ENCODE results near the gene KCNK17. TPM values are rescaled to one million over a fixed set of nuclear protein-coding genes. Genes with fewer than 3 reads are reported as not detected.

The KCNK17 gene
- total RNA-seq, 8 experiments from 2014 or later: 0.27 to 2.7 (median 0.94) TPM; not detected in 3

DNA sequence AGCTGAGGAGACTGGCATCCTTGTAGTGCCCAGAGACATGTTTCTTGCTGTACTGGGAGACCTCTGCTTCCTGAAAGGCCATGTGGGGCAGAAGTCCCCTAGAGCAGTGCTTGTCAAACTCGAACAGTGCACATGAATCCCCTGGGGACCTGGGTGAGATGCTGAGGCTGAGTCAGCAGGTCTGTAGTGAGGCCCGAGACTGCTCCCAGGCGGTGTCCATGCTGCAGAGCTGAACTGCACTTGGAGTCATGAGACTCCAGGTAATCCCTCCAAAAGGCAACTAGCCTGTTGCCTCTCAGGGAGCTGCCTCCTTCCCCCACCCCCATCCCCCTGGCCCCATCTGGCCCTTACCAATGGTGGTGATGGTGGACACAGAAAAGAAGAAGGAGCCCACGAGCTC, 3.7 kb downstream of the KCNK17 start:
- in situ Hi-C loops (cut with MboI; ENCODE audit: low pct_unique_long_range_greater_than_20kb in 2 of 9, low sequenced_read_pairs in 9 of 9, unreplicated experiment in 9 of 9): loop anchor here in 8 of 9 experiments (25.0 kb wide), 5 partner anchors 148 to 448 kb away; no protein-coding TSS in a partner anchor
- peak in 5 of 8 experiments; percentile 66 to 77 (median 69) for ATAC-seq (replicated peaks in 6 of 8)
- 0 to 17% methylated on average over 1 of the region's 4 CpGs; no CpG with 5 or more reads in 8 of the 10 experiments for WGBS, 10 experiments

DNA sequence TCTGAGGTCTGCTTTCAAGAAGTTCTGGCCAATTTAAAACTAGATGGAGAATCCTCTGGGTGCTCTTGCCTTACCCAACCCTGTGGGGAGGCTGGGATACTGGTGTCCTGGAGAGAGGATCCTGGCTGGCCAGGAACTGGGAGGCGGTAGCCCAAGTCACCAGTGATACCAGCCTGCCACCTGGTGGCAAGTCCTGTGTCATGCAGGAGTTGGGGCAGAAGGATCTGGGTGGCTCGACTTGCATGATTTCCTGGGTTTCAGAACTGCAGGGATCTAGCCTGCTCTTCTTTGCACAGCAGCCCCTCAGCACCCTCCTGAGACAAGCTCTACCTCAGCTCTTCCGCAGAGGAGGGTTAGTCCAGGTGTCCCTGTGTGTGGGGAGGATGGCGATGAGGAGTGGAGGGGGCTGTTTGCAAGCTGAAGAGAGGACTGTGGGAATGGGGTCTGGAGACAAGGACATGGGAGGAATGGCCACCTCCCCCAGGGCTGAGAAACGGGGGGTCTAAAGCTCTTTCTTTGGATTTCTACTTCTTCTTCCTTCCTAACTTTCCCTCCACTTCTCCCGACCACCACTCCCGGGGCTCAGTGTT, 4.2 kb downstream of the KCNK17 start:
- WGBS, 10 experiments: 0 to 44% (median 33%) methylated on average over 1 to 5 of the region's 7 CpGs; no CpG with 5 or more reads in 7 of the 10 experiments
- no peak overlapping the region for H3K27ac ChIP-seq
- in situ Hi-C loops (cut with MboI; ENCODE audit: low pct_unique_long_range_greater_than_20kb in 2 of 9, low sequenced_read_pairs in 9 of 9, unreplicated experiment in 9 of 9): loop anchor here (5.0 to 25.0 kb wide), 9 partner anchors 143 to 448 kb away; no protein-coding TSS in a partner anchor
- peaks cover 7 to 8% of the 10 kb centered on the region in 2 donors for H3K4me1 ChIP-seq (replicated peaks in 1 of 2)
- ATAC-seq (replicated peaks in 6 of 8): peak; percentile 67 to 94 (median 82)
- no peak overlapping the region for H3K4me3 ChIP-seq

More for the DNA sequence above, 3.7 kb downstream of the KCNK17 start:
- Histone ChIP-seq H3K27ac (no peak overlapping the region), H3K4me3 (no peak overlapping the region), H3K4me1 (replicated peaks in 1 of 2) (peaks cover 7 to 8% of the 10 kb centered on the region in 2 donors)

GRCh38 chr6:39307462-39307861, 6.8 kb downstream of the KCNK17 start:
- WGBS, 10 experiments: 0 to 94% (median 73%) methylated on average over 1 to 3 of the region's 3 CpGs; no CpG with 5 or more reads in 3 of the 10 experiments
- Histone ChIP-seq H3K4me1 (replicated peaks in 1 of 2) (peaks cover 3 to 10% of the 10 kb centered on the region in 2 donors), H3K27ac (no peak overlapping the region), H3K4me3 (no peak overlapping the region)
- in situ Hi-C loops (cut with MboI; ENCODE audit: low pct_unique_long_range_greater_than_20kb in 2 of 9, low sequenced_read_pairs in 9 of 9, unreplicated experiment in 9 of 9): loop anchor here (5.0 to 25.0 kb wide), 9 partner anchors 140 to 445 kb away; no protein-coding TSS in a partner anchor
- ATAC-seq (replicated peaks in 6 of 8): no peak

- H3K27ac ChIP-seq: no peak overlapping the region
- no peak overlapping the region for H3K4me3 ChIP-seq
- H3K4me1 ChIP-seq (replicated peaks in 1 of 2): peaks cover 0 to 2% of the 10 kb centered on the region in 2 donors
- in situ Hi-C loops (cut with MboI; ENCODE audit: low pct_unique_long_range_greater_than_20kb in 2 of 9, low sequenced_read_pairs in 9 of 9, unreplicated experiment in 9 of 9): loop anchor here (5.0 to 25.0 kb wide), 9 partner anchors 138 to 443 kb away; no protein-coding TSS in a partner anchor
- ATAC-seq (replicated peaks in 6 of 8): no peak
Observed at GRCh38 chr6:39304951-39305350, 9.3 kb downstream of the KCNK17 start.

DNA sequence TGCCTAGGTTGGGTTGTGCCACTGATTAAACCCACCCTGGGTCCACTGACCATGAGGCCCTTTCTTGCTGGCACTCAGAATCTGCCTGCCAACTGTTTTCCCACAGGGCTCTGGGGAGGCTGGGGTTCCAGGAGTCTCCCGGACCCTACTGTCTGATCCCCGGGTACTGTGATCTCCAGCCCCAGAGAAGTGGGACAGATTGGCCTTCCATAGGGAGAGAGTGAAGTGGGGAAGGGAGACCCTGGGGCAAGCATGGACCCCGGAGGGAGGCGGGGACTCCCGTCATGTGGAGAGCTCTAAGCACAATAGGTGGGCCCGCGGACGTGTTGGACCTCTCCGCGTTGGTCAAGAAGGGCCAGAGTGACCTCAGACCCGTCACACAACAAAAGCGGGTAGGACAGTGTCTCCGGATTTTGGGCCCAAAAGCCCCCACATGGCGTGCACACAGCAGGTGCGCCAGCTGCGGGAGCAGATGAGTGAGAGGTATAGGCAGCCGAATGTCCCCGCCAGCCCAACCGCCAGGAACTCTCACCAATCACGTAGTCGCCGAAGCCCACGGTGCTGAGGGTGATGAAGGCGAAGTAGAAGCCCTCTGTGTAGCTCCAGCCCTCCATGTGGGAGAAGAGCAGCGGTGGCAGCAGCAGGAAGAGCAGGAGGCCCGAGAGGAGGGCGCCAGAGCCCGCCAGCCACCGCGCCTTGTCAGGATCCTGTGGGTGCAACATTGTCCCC, 10.6 kb downstream of the KCNK17 start:
- peaks cover 0 to 2% of the 10 kb centered on the region in 2 donors for H3K4me1 ChIP-seq (replicated peaks in 1 of 2)
- in situ Hi-C loops (cut with MboI; ENCODE audit: low pct_unique_long_range_greater_than_20kb in 2 of 9, low sequenced_read_pairs in 9 of 9, unreplicated experiment in 9 of 9): loop anchor here (10.0 to 25.0 kb wide), 7 partner anchors 139 to 441 kb away; no protein-coding TSS in a partner anchor
- H3K27ac ChIP-seq: no peak overlapping the region
- 41 to 85% (median 79%) methylated on average over 1 to 10 of the region's 30 CpGs; no CpG with 5 or more reads in 6 of the 10 experiments for WGBS, 10 experiments
- no peak overlapping the region for H3K4me3 ChIP-seq
- ATAC-seq (replicated peaks in 6 of 8): peak in 4 of 8 experiments; percentile 7 to 39 (median 14)

- WGBS, 10 experiments: 0 to 60% (median 0%) methylated on average over 1 to 4 of the region's 11 CpGs; no CpG with 5 or more reads in 5 of the 10 experiments
- Histone ChIP-seq H3K27ac (no peak overlapping the region), H3K4me3 (no peak overlapping the region), H3K4me1 (replicated peaks in 1 of 2) (peaks cover 0 to 2% of the 10 kb centered on the region in 2 donors)
- in situ Hi-C loops (cut with MboI; ENCODE audit: low pct_unique_long_range_greater_than_20kb in 2 of 9, low sequenced_read_pairs in 9 of 9, unreplicated experiment in 9 of 9): loop anchor here (10.0 to 25.0 kb wide), 7 partner anchors 138 to 441 kb away; no protein-coding TSS in a partner anchor
- peak; percentile 91 to 99 (median 94) for ATAC-seq (replicated peaks in 6 of 8)
Observed at GRCh38 chr6:39302669-39303424, 11.4 kb downstream of the KCNK17 start.

GRCh38 chr6:39302011-39302410, 12.2 kb downstream of the KCNK17 start:
- Histone ChIP-seq H3K27ac (no peak overlapping the region), H3K4me3 (no peak overlapping the region), H3K4me1 (replicated peaks in 1 of 2) (peaks cover 3 to 8% of the 10 kb centered on the region in 2 donors)
- no peak for ATAC-seq (replicated peaks in 6 of 8)
- 40 to 100% (median 100%) methylated on average over 1 to 2 of the region's 2 CpGs; no CpG with 5 or more reads in 4 of the 10 experiments for WGBS, 10 experiments
- in situ Hi-C loops (cut with MboI; ENCODE audit: low pct_unique_long_range_greater_than_20kb in 2 of 9, low sequenced_read_pairs in 9 of 9, unreplicated experiment in 9 of 9): loop anchor here (10.0 to 25.0 kb wide), 7 partner anchors 137 to 440 kb away; no protein-coding TSS in a partner anchor

DNA sequence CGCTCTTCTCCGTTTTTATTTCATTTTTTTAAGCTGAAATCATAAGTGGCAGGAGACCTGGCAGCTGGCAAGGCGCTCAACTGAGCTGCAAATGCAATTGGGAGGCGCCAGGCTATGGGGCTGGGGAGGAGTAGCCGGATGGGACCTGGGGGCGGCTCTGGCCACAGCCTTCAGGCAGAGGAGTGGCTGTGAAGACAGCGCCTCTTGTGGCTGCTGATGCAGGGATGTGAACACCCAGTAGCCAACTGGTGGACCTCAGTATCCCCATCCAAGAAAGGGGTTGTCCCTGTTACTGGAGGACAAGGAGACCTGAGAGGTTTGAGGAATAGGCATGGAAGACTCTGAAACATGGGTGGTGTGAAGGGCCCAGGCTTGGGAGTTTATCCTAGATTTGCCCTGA, 12.6 kb downstream of the KCNK17 start:
- peak in 3 of 8 experiments; percentile 56 to 62 (median 57) for ATAC-seq (replicated peaks in 6 of 8)
- in situ Hi-C loops (cut with MboI; ENCODE audit: low pct_unique_long_range_greater_than_20kb in 2 of 9, low sequenced_read_pairs in 9 of 9, unreplicated experiment in 9 of 9): loop anchor here (10.0 to 25.0 kb wide), 7 partner anchors 137 to 439 kb away; no protein-coding TSS in a partner anchor
- Histone ChIP-seq H3K4me1 (replicated peaks in 1 of 2) (peaks cover 7 to 12% of the 10 kb centered on the region in 2 donors), H3K4me3 (no peak overlapping the region), H3K27ac (no peak overlapping the region)
- 0 to 100% (median 54%) methylated on average over 1 to 4 of the region's 7 CpGs; no CpG with 5 or more reads in 6 of the 10 experiments for WGBS, 10 experiments

DNA sequence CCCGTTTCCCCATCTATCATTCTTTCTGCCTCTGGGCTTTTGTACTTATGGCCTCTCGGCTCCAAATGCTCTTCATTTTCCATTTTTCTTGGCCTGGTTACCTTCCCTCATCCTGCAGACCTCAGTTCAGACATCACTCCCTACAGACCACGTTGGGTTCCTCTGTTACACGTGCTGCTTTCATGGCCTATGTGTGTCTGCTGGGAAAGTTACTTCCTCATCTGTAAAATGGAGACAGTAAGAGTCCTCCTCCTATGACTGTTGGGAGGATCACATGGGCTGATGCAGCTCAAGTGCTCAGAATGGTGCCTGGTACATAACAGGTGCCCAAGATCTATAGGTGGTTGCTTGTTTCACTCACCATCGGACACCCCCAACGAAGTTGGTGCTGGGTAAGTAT, 13.5 kb downstream of the KCNK17 start:
- no peak for ATAC-seq (replicated peaks in 6 of 8)
- Histone ChIP-seq H3K27ac (no peak overlapping the region), H3K4me3 (no peak overlapping the region), H3K4me1 (replicated peaks in 1 of 2) (peaks cover 8 to 18% of the 10 kb centered on the region in 2 donors)
- WGBS, 10 experiments: 7 to 100% (median 66%) methylated on average over 1 to 5 of the region's 6 CpGs; no CpG with 5 or more reads in 3 of the 10 experiments
- in situ Hi-C loops (cut with MboI; ENCODE audit: low pct_unique_long_range_greater_than_20kb in 2 of 9, low sequenced_read_pairs in 9 of 9, unreplicated experiment in 9 of 9): loop anchor here (10.0 to 25.0 kb wide), 7 partner anchors 136 to 438 kb away; no protein-coding TSS in a partner anchor

DNA sequence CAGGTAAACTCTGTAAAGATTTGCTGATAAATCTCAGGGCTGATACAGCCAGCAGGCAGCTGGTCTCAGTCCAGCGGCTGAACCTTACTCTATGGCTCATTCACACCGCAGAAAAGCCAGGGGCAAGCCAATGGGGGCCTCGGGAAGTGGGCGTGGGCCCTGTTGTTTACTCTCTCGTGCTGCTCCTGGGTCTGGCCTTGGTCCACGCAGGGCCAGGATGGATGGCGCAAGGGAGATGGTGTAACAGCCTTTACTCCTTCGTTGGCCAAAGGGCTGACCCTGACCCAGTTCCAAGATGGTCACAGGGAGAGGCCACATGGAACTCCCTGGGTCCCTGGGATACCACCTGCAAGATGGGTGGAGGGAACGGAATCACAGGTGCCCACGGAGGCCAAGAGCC, 16.2 kb downstream of the KCNK17 start:
- Histone ChIP-seq H3K27ac (no peak overlapping the region), H3K4me3 (no peak overlapping the region), H3K4me1 (replicated peaks in 1 of 2) (peaks cover 8 to 25% of the 10 kb centered on the region in 2 donors)
- ATAC-seq (replicated peaks in 6 of 8): no peak
- 40 to 100% (median 82%) methylated on average over 1 to 7 of the region's 10 CpGs; no CpG with 5 or more reads in 3 of the 10 experiments for WGBS, 10 experiments
- in situ Hi-C loops (cut with MboI; ENCODE audit: low pct_unique_long_range_greater_than_20kb in 2 of 9, low sequenced_read_pairs in 9 of 9, unreplicated experiment in 9 of 9): loop anchor here in 1 of 9 experiments (25.0 kb wide), 1 partner anchor 436 kb away; no protein-coding TSS in a partner anchor

DNA sequence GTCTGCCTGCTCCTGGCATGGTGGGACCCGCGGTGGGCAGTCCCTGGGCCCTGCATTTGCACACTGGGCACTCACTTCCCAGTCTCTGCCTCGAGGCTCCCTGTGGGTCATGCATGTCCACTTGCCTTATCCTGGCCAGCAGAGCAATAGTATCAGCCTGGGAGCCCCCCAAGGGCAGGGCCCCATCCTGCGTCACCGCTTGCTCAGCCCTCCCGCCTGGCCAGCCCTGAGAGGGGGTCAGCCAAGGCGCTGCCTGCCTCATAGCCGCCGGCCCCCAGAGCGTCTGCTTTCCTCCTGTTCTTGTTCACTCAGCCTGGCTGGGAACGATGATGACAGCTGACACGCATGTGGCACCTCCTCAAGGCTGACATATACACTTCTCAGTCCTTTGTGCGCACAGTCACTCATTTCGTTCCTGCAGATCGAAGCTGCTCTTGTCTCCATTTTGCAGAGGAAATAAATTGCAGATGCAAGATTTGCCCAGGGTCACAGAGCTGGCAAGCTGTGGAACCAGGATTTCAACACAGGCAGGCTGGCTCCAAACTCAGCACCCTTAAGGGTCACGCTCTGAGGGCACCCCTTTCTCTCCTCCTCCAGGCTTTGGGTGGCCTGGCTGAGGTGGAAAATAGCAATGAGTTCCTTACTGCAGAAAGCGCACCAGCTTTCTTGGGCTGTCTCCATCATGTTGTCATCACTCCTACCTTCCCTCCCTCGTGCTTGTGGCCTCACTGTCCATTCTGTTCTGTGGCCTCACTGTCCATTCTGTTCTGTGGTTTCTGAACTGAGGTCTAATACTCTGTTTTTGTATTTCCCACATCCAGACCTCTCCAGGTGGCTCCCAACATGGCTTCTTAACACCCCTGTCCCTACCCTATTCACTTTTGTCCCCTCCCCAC, 17.2 kb downstream of the KCNK17 start:
- Histone ChIP-seq H3K4me1 (replicated peaks in 1 of 2) (peaks cover 8 to 23% of the 10 kb centered on the region in 2 donors), H3K4me3 (no peak overlapping the region), H3K27ac (peak overlapping the region in 1 of 2 donors; percentile 55)
- peak; percentile 52 to 96 (median 90) for ATAC-seq (replicated peaks in 6 of 8)
- in situ Hi-C loops (cut with MboI; ENCODE audit: low pct_unique_long_range_greater_than_20kb in 2 of 9, low sequenced_read_pairs in 9 of 9, unreplicated experiment in 9 of 9): loop anchor here in 1 of 9 experiments (25.0 kb wide), 1 partner anchor 435 kb away; no protein-coding TSS in a partner anchor
- WGBS, 10 experiments: 2 to 100% (median 74%) methylated on average over 1 to 9 of the region's 18 CpGs; no CpG with 5 or more reads in 1 of the 10 experiments
